CD14-positive monocyte (primary cell): Measurements from ENCODE around the gene GLIPR1L2. TPM values are rescaled to one million over a fixed set of nuclear protein-coding genes. Genes with fewer than 3 reads are reported as not detected.

ENCODE experiments used
- DNase-seq, 3 donors: peaks; one replicate each; pipeline ENCODE4 v3.0.0-alpha.2; 2011 to 2022
- H2AFZ ChIP-seq: 2 replicates; pipeline ENCODE4 v1.6.0; 2012; ENCODE audit warnings: mild to moderate bottlenecking, low read depth, low read length, inconsistent platforms; ENCODE audit not compliant: insufficient read depth, poor library complexity, severe bottlenecking
- H3K27ac ChIP-seq, 2 donors: 1 replicate in 1 of 2; 2 replicates in 1 of 2; pipeline ENCODE4 v1.5.1; 2012 to 2013; ENCODE audit warnings: low read length in 2 of 2, control low read depth in 1 of 2, inconsistent platforms in 1 of 2, low read depth in 1 of 2, mild to moderate bottlenecking in 1 of 2
- H3K27me3 ChIP-seq, 2 donors: one replicate each; pipeline versions ENCODE4 v1.6.0 to v1.6.1; 2011 to 2013; ENCODE audit warnings: low read length in 2 of 2; ENCODE audit not compliant: control insufficient read depth in 2 of 2, insufficient read depth in 2 of 2
- H3K36me3 ChIP-seq, 2 donors: replicated peaks in 1 of 2; 1 replicate in 1 of 2; 2 replicates in 1 of 2; pipeline versions ENCODE4 v1.5.1 to v1.6.1; 2012 to 2013; ENCODE audit warnings: low read length in 2 of 2, control low read depth in 1 of 2, inconsistent platforms in 1 of 2, mild to moderate bottlenecking in 1 of 2; ENCODE audit not compliant: insufficient read depth in 2 of 2, control insufficient read depth in 1 of 2
- H3K4me1 ChIP-seq, 2 donors: 1 replicate in 1 of 2; 2 replicates in 1 of 2; pipeline versions ENCODE4 v1.5.1 to v1.6.1; 2012 to 2013; ENCODE audit warnings: low read length in 2 of 2, control low read depth in 1 of 2, inconsistent platforms in 1 of 2, mild to moderate bottlenecking in 1 of 2, moderate library complexity in 1 of 2; ENCODE audit not compliant: insufficient read depth in 2 of 2, control insufficient read depth in 1 of 2
- H3K4me2 ChIP-seq: replicated peaks from 2 replicates; pipeline ENCODE3; 2012; ENCODE audit warnings: low read length, moderate library complexity, mild to moderate bottlenecking; ENCODE audit not compliant: poor library complexity, severe bottlenecking; ENCODE audit errors: extremely low read depth
- H3K4me3 ChIP-seq, 3 experiments: fragments of 200-600 bp in 1 of 3; sonication (generic) in 1 of 3; replicated peaks in 1 of 3; 1 replicate in 2 of 3; 2 replicates in 1 of 3; pipeline ENCODE4 v1.5.1; 2011 to 2013; ENCODE audit warnings: low read length in 3 of 3, mild to moderate bottlenecking in 3 of 3, control low read depth in 2 of 3, low read depth in 2 of 3, inconsistent platforms in 1 of 3, moderate library complexity in 1 of 3
- H3K79me2 ChIP-seq: 2 replicates; pipeline ENCODE4 v1.6.0; 2012; ENCODE audit warnings: mild to moderate bottlenecking, control low read depth, inconsistent platforms, low read length, moderate library complexity; ENCODE audit not compliant: insufficient read depth
- H3K9ac ChIP-seq: 2 replicates; pipeline ENCODE4 v1.6.0; 2017; ENCODE audit warnings: low read length, mild to moderate bottlenecking; ENCODE audit not compliant: insufficient read depth, poor library complexity, severe bottlenecking
- H3K9me3 ChIP-seq, 2 donors: replicated peaks in 1 of 2; 1 replicate in 1 of 2; 2 replicates in 1 of 2; pipeline versions ENCODE4 v1.5.1 to v1.6.1; 2012 to 2013; ENCODE audit warnings: low read length in 2 of 2, control low read depth in 1 of 2; ENCODE audit not compliant: control insufficient read depth in 1 of 2, insufficient read depth in 1 of 2
- H4K20me1 ChIP-seq: 2 replicates; pipeline ENCODE4 v1.6.0; 2012; ENCODE audit warnings: mild to moderate bottlenecking, low read length, control low read depth, moderate library complexity; ENCODE audit not compliant: insufficient read depth
- H3K27ac Mint-ChIP-seq, 7 donors: one replicate each; pipeline ENCODE4 v1.8.0; 2020; ENCODE audit warnings: mild to moderate bottlenecking in 7 of 7, mixed read lengths in 7 of 7, moderate library complexity in 6 of 7, inconsistent platforms in 2 of 7
- H3K27me3 Mint-ChIP-seq, 3 donors: one replicate each; pipeline ENCODE4 v1.8.0; 2021 to 2022; ENCODE audit warnings: low read depth in 3 of 3, mild to moderate bottlenecking in 3 of 3, mixed read lengths in 3 of 3, moderate library complexity in 3 of 3, inconsistent platforms in 1 of 3
- H3K36me3 Mint-ChIP-seq, 2 donors: one replicate each; pipeline ENCODE4 v1.8.0; 2020; ENCODE audit warnings: mixed read lengths in 2 of 2, inconsistent platforms in 1 of 2, mild to moderate bottlenecking in 1 of 2
- H3K4me1 Mint-ChIP-seq: one replicate; pipeline ENCODE4 v1.8.0; 2020; ENCODE audit warnings: mild to moderate bottlenecking, mixed read lengths
- H3K4me3 Mint-ChIP-seq, 2 donors: one replicate each; pipeline ENCODE4 v1.8.0; 2020; ENCODE audit warnings: mild to moderate bottlenecking in 2 of 2, mixed read lengths in 2 of 2, moderate library complexity in 1 of 2
- H3K9me3 Mint-ChIP-seq, 7 donors: one replicate each; pipeline ENCODE4 v1.8.0; 2020 to 2022; ENCODE audit warnings: mixed read lengths in 7 of 7, mild to moderate bottlenecking in 6 of 7, moderate library complexity in 6 of 7, inconsistent platforms in 2 of 7
- WGBS: methylation state at CpG from one replicate; pipeline ENCODE4 v1.1.5; 2013; ENCODE audit warnings: missing lambda C conversion rate; ENCODE audit not compliant: insufficient coverage; 5-methylcytosine and 5-hydroxymethylcytosine counted together
- intact Hi-C, 2 donors: fragments of 100-400 bp; cut with micrococcal nuclease; formaldehyde crosslinking; loops; one replicate each; pipeline versions ENCODE4 v1.15.0 to v1.15.1; 2023
- polyA plus RNA-seq, 3 donors: library from polyadenylated mRNA; depleted of rRNA in 1 of 3; unstranded in 2 of 3; stranded (reverse) in 1 of 3; fragments of 300-500 nt in 2 of 3; fragments of >200 nt in 1 of 3; fragmentation: Illumina TruSeq in 2 of 3; gene quantifications; 1 replicate in 2 of 3; 2 replicates in 1 of 3; pipeline ENCODE4 v1.2.3, GENCODE V29; 2012 to 2021
- TF ChIP-seq, protein P1 (sequence below): fragments of 200-600 bp; IDR thresholded peaks from one replicate; pipeline ENCODE4 v1.8.0; 2022; ENCODE audit warnings: antibody characterized with exemption, mild to moderate bottlenecking

The GLIPR1L2 gene
- polyA plus RNA-seq, 3 donors, result 0.11 to 0.24 TPM; not detected in 1

DNA sequence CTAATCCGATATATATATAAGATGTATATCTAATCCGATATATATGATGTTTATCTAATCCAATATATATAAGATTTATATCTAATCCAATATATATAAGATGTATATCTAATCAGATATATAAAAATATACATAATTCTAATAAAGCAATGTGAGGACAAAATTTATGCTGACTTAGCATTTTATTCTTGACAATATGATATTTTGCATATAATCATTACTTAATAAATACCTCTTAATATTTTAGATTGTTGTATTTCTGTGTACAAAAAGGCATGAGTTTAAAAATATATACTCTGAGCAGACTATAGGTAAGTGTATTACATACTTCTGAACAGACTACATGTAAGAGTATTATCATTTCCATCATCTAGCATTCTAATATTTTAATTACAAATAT is 18.9 kb downstream of the GLIPR1L2 start:
- TF ChIP-seq, protein P1, sequence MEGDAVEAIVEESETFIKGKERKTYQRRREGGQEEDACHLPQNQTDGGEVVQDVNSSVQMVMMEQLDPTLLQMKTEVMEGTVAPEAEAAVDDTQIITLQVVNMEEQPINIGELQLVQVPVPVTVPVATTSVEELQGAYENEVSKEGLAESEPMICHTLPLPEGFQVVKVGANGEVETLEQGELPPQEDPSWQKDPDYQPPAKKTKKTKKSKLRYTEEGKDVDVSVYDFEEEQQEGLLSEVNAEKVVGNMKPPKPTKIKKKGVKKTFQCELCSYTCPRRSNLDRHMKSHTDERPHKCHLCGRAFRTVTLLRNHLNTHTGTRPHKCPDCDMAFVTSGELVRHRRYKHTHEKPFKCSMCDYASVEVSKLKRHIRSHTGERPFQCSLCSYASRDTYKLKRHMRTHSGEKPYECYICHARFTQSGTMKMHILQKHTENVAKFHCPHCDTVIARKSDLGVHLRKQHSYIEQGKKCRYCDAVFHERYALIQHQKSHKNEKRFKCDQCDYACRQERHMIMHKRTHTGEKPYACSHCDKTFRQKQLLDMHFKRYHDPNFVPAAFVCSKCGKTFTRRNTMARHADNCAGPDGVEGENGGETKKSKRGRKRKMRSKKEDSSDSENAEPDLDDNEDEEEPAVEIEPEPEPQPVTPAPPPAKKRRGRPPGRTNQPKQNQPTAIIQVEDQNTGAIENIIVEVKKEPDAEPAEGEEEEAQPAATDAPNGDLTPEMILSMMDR, result no peak
- WGBS, result no CpG with 5 or more reads among the region's 2 CpGs
- Histone ChIP-seq H4K20me1 (no peaks in the 10 kb centered on the region), H3K9ac (no peak overlapping the region), H2AFZ (no peak overlapping the region), H3K4me3 (no peak overlapping the region), H3K79me2 (no peaks in the 10 kb centered on the region), H3K4me2 (no peak overlapping the region), H3K27me3 (no peaks in the 10 kb centered on the region), H3K27ac (no peak overlapping the region), H3K4me1 (no peaks in the 10 kb centered on the region), H3K9me3 (no peaks in the 10 kb centered on the region), H3K36me3 (no peaks in the 10 kb centered on the region)
- Mint-ChIP-seq H3K9me3 (peaks cover 0 to 6% (median 2%) of the 10 kb centered on the region in 7 donors), H3K36me3 (no peaks in the 10 kb centered on the region), H3K4me3 (no peak overlapping the region), H3K27ac (no peak overlapping the region), H3K4me1 (no peaks in the 10 kb centered on the region), H3K27me3 (no peaks in the 10 kb centered on the region)
- no peak for DNase-seq
- intact Hi-C loops, result loop anchor here in 1 of 2 donors (10.0 kb wide), 1 partner anchor 75 kb away; the partner anchor contains the start of genes CAPS2 and GLIPR1L1

DNA sequence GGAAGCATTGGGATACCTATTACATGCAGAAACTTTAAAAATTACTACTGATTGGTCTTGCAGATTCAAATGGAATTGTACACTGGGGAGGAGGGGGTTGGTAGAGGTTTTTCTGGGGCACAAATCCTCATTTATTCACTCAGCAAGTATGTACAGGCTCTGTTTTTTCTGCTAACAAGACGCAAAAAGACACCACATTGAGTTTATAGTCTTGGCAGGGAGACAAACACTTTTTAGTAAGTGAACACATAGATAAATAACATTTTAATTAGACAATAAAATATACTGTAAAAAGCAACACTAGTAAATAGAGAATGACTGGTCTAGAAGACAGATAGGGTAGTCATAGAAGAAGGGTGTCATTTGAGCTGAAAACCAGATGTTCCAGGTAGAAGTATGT is 23.8 kb downstream of the GLIPR1L2 start:
- TF ChIP-seq, protein P1, result no peak
- intact Hi-C loops, result no loop called here
- H2AFZ ChIP-seq, result no peak overlapping the region
- H3K27me3 ChIP-seq, result no peaks in the 10 kb centered on the region
- no peaks in the 10 kb centered on the region for H3K36me3 ChIP-seq
- H3K4me1 ChIP-seq, result no peaks in the 10 kb centered on the region
- no peaks in the 10 kb centered on the region for H4K20me1 ChIP-seq
- no peak overlapping the region for H3K9ac ChIP-seq
- Mint-ChIP-seq H3K9me3 (peaks cover 0 to 4% (median 0%) of the 10 kb centered on the region in 7 donors), H3K27ac (no peak overlapping the region), H3K36me3 (no peaks in the 10 kb centered on the region), H3K27me3 (no peaks in the 10 kb centered on the region), H3K4me1 (no peaks in the 10 kb centered on the region), H3K4me3 (no peak overlapping the region)
- H3K4me2 ChIP-seq, result no peak overlapping the region
- H3K9me3 ChIP-seq, result no peaks in the 10 kb centered on the region
- H3K27ac ChIP-seq, result no peak overlapping the region
- WGBS, result no CpG with 5 or more reads among the region's 1 CpG
- DNase-seq, result no peak
- no peaks in the 10 kb centered on the region for H3K79me2 ChIP-seq
- no peak overlapping the region for H3K4me3 ChIP-seq
